GM12878 (cell line): ENCODE measurements around the gene CDH10. TPM values are rescaled to one million over a fixed set of nuclear protein-coding genes. Genes with fewer than 3 reads are reported as not detected.

ENCODE experiments used
- ATAC-seq: fragments of 200-7000 bp; cut with Tn5 transposase; 3 replicates; pipeline ENCODE4 v1.9.1; 2020; ENCODE audit warnings: mild to moderate bottlenecking, moderate library complexity
- BruUV-seq: library from RNA; stranded (reverse); fragments of 400-500 nt; replicated peaks from 2 replicates; lab custom pipeline; 2021; lab: Mats Ljungman, UMichigan
- CTCF ChIA-PET: fragments of 300-600 bp; sonication (Branson Sonifier 250); formaldehyde crosslinking; extraction: SDS; loops from one replicate; lab custom pipeline; 2021; ENCODE audit warnings: inconsistent platforms; lab: Yijun Ruan, JAX
- POLR2A ChIA-PET: fragments of 350-600 bp; formaldehyde crosslinking; extraction: SDS; loops from one replicate; lab custom pipeline; 2021; ENCODE audit warnings: inconsistent platforms; lab: Charles Lee
- RAD21 ChIA-PET: fragments of 300-600 bp; sonication (Branson Sonifier 250); formaldehyde crosslinking; loops from one replicate; lab custom pipeline; 2023; ENCODE audit warnings: antibody characterized with exemption; ENCODE audit not compliant: unreplicated experiment; lab: Charles Lee
- SMC1A ChIA-PET: fragments of 300-600 bp; sonication (Branson Sonifier 250); formaldehyde crosslinking; loops from one replicate; lab custom pipeline; 2023; ENCODE audit not compliant: unreplicated experiment, uncharacterized antibody; lab: Charles Lee
- DNase-seq: peaks from one replicate; pipeline ENCODE4 v3.0.0-alpha.2; 2011; ENCODE audit warnings: low read depth, low spot score
- FAIRE-seq: peaks from 3 replicates; lab custom pipeline; 2011; peaks lifted over from hg19 to GRCh38; lab: Jason Lieb, UNC
- H2AFZ ChIP-seq: 2 replicates; pipeline ENCODE4 v1.6.0; 2011; ENCODE audit warnings: low read depth, low read length, control low read depth; ENCODE audit not compliant: control insufficient read depth
- H3K27ac ChIP-seq: 2 replicates; pipeline ENCODE4 v1.5.1; 2011; ENCODE audit warnings: control low read depth; ENCODE audit not compliant: control insufficient read depth, insufficient read depth
- H3K27me3 ChIP-seq, 2 experiments: replicated peaks in 1 of 2; 2 replicates each; pipeline versions ENCODE4 v1.6.0 to v1.6.1; 2011; ENCODE audit warnings: low read length in 1 of 2; ENCODE audit not compliant: control insufficient read depth in 2 of 2, insufficient read depth in 2 of 2
- H3K36me3 ChIP-seq, 2 experiments: 2 replicates each; pipeline ENCODE4 v1.5.1; 2011; ENCODE audit warnings: low read length in 1 of 2; ENCODE audit not compliant: control insufficient read depth in 2 of 2, insufficient read depth in 2 of 2
- H3K4me1 ChIP-seq: 2 replicates; pipeline ENCODE4 v1.6.1; 2011; ENCODE audit warnings: mild to moderate bottlenecking, low read length, moderate library complexity, mixed read lengths; ENCODE audit not compliant: control insufficient read depth, insufficient read depth
- H3K4me2 ChIP-seq: 2 replicates; pipeline ENCODE4 v1.6.0; 2011; ENCODE audit warnings: control low read depth; ENCODE audit not compliant: control insufficient read depth, insufficient read depth
- H3K4me3 ChIP-seq: fragments of 200-600 bp; sonication (generic); 2 replicates; pipeline ENCODE4 v1.5.1; 2016
- H3K79me2 ChIP-seq: 2 replicates; pipeline ENCODE4 v1.6.0; 2011; ENCODE audit warnings: low read length; ENCODE audit not compliant: control insufficient read depth, insufficient read depth
- H3K9ac ChIP-seq: 2 replicates; pipeline ENCODE4 v1.8.0; 2011; ENCODE audit warnings: low read length, control low read depth, mixed read lengths; ENCODE audit not compliant: control insufficient read depth, insufficient read depth
- H3K9me3 ChIP-seq: replicated peaks from 3 replicates; pipeline ENCODE4 v1.5.1; 2011; ENCODE audit warnings: mild to moderate bottlenecking, low read length; ENCODE audit not compliant: control insufficient read depth, insufficient read depth
- H4K20me1 ChIP-seq: 2 replicates; pipeline ENCODE4 v1.6.0; 2011; ENCODE audit not compliant: control insufficient read depth, insufficient read depth
- BRCA1 ChIP-seq: IDR thresholded peaks from 2 replicates; pipeline ENCODE4 v1.6.1; 2011; ENCODE audit warnings: low read depth, low read length, improper control_type of control experiment
- MTA2 ChIP-seq: fragments of 450-650 bp; IDR thresholded peaks from 2 replicates; pipeline ENCODE4 v1.6.1; 2016; ENCODE audit warnings: low read depth, mild to moderate bottlenecking, moderate library complexity
- MYC ChIP-seq: IDR thresholded peaks from 2 replicates; pipeline ENCODE4 v1.6.1; 2011; ENCODE audit warnings: mild to moderate bottlenecking, low read length, moderate library complexity, inconsistent platforms; ENCODE audit not compliant: insufficient read depth, insufficient replicate concordance, insufficient read length, severe bottlenecking
- NKRF ChIP-seq: fragments of 450-650 bp; conservative IDR thresholded peaks from 2 replicates; pipeline ENCODE4 v1.6.1; 2017; ENCODE audit warnings: mild to moderate bottlenecking, moderate library complexity
- NR2F1 ChIP-seq: fragments of 450-650 bp; conservative IDR thresholded peaks from 2 replicates; pipeline ENCODE4 v1.6.1; 2017; ENCODE audit warnings: mild to moderate bottlenecking
- POLR2A ChIP-seq: IDR thresholded peaks from 2 replicates; pipeline ENCODE4 v1.6.1; 2011; ENCODE audit warnings: low read depth, mild to moderate bottlenecking, low read length
- STAT3 ChIP-seq: IDR thresholded peaks from 2 replicates; pipeline ENCODE4 v1.6.1; 2011; ENCODE audit warnings: low read depth, low read length, improper control_type of control experiment
- ZNF217 ChIP-seq: fragments of 450-650 bp; IDR thresholded peaks from 2 replicates; pipeline ENCODE4 v1.6.1; 2017; ENCODE audit warnings: antibody characterized with exemption, mild to moderate bottlenecking
- WGBS: methylation state at CpG from one replicate; pipeline ENCODE4 v1.1.6; 2016; ENCODE audit warnings: low lambda C conversion rate; ENCODE audit not compliant: insufficient replicate concordance, insufficient coverage; ENCODE audit errors: missing lambda C conversion rate; 5-methylcytosine and 5-hydroxymethylcytosine counted together
- in situ Hi-C: fragments of 300-500 bp; cut with MboI; formaldehyde crosslinking; loops from 9 replicates; pipeline ENCODE4 v1.14.3; 2018; ENCODE audit warnings: mixed read lengths
- intact Hi-C: fragments of 100-400 bp; cut with micrococcal nuclease; formaldehyde crosslinking; loops from one replicate; pipeline ENCODE4 v1.14.2; 2022; ENCODE audit not compliant: unreplicated experiment
- polyA plus RNA-seq, 11 experiments: library from polyadenylated mRNA; depleted of rRNA in 4 of 11; unstranded in 6 of 11; stranded (reverse) in 5 of 11; fragments of >200 nt; fragmentation: Nextera tagmentation in 4 of 11; fragmentation: Illumina TruSeq in 1 of 11; extraction: Ambion mirVana in 4 of 11; extraction: Trizol in 1 of 11; gene quantifications; 1 replicate in 1 of 11; 2 replicates in 10 of 11; pipeline versions ENCODE4 v1.2.1 to v1.2.3, GENCODE V29; 2011 to 2016; ENCODE audit warnings: inconsistent platforms in 2 of 11, missing spikeins in 2 of 11, low read depth in 1 of 11
- total RNA-seq, 4 experiments: library from RNA; depleted of rRNA in 3 of 4; stranded (reverse); fragments of >200 nt in 3 of 4; fragmentation: Illumina TruSeq in 1 of 4; extraction: Trizol in 1 of 4; gene quantifications; 2 replicates each; pipeline versions ENCODE4 v1.2.1 to v1.2.3, GENCODE V29; 2013 to 2021

CDH10 gene
- total and polyA plus RNA-seq, 10 of the 15 experiments (the other 5 are each of a cell fraction or from before 2014, with no cell fraction given), result 0.04 to 0.05 TPM; not detected in 8

GRCh38 chr5:24487368-24488229 is 157.2 kb downstream of the CDH10 start:
- H3K4me2 ChIP-seq, result no peak overlapping the region
- no peak overlapping the region for H3K9ac ChIP-seq
- H3K79me2 ChIP-seq, result no peaks in the 10 kb centered on the region
- ChIA-PET RAD21 (no interaction called here), POLR2A (no interaction called here), SMC1A (interaction anchor here (0.7 to 1.2 kb wide), 5 partner anchors 10 to 74 kb away, joined by 3 to 4 read pairs (median 3); no protein-coding TSS in a partner anchor), CTCF (interaction anchor here (0.5 to 0.7 kb wide), 2 partner anchors 38 to 1277 kb away, joined by 3 read pairs; no protein-coding TSS in a partner anchor)
- 22% methylated on average over 19 of the region's 19 CpGs for WGBS
- no peaks in the 10 kb centered on the region for H3K9me3 ChIP-seq
- TF ChIP-seq ZNF217 (no peak), BRCA1 (no peak), STAT3 (no peak), MYC (no peak), NKRF (no peak), MTA2 (no peak), NR2F1 (no peak), POLR2A (no peak)
- DNase-seq (no peak), ATAC-seq (no peak), FAIRE-seq (no peak)
- H4K20me1 ChIP-seq, result no peaks in the 10 kb centered on the region
- no peak overlapping the region for H3K4me3 ChIP-seq
- no peak overlapping the region for H2AFZ ChIP-seq
- intact Hi-C loops (no loop called here), in situ Hi-C loops (no loop called here)
- no peaks in the 10 kb centered on the region for H3K36me3 ChIP-seq
- H3K27ac ChIP-seq, result no peak overlapping the region
- no TSS peak for BruUV-seq
- no peaks in the 10 kb centered on the region for H3K4me1 ChIP-seq
- H3K27me3 ChIP-seq, result no peaks in the 10 kb centered on the region
